ENCODE measurements around the gene PC.

DNA sequence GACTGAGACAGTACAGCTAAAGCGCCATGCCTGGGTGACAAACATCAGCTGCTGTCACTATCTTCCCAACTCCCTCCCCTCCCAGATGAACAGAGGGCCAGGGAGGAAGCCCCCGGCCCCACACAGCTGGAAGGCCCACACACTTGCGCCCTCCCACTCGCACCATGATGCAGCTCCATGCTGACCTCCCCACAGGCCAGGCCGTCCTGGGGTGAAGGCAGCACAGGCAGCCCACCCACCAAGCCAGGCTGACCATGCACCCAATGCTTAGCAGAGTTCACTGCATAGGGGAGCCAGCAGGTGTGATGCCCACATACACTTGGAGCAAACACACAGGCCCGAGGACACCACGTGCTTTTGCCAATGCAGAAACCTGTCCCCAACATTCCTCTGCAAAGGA lies 79.2 kb downstream of the PC start:
- TF ChIP-seq EZH2phosphoT487 (IDR thresholded peaks at IDR 0.05; ENCODE audit: borderline replicate concordance, low read length) (no peak), EZH2 (IDR thresholded peaks at IDR 0.05; ENCODE audit: low read length, unreplicated experiment) (no peak)
- TF ChIP-seq, protein P1, sequence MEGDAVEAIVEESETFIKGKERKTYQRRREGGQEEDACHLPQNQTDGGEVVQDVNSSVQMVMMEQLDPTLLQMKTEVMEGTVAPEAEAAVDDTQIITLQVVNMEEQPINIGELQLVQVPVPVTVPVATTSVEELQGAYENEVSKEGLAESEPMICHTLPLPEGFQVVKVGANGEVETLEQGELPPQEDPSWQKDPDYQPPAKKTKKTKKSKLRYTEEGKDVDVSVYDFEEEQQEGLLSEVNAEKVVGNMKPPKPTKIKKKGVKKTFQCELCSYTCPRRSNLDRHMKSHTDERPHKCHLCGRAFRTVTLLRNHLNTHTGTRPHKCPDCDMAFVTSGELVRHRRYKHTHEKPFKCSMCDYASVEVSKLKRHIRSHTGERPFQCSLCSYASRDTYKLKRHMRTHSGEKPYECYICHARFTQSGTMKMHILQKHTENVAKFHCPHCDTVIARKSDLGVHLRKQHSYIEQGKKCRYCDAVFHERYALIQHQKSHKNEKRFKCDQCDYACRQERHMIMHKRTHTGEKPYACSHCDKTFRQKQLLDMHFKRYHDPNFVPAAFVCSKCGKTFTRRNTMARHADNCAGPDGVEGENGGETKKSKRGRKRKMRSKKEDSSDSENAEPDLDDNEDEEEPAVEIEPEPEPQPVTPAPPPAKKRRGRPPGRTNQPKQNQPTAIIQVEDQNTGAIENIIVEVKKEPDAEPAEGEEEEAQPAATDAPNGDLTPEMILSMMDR (conservative IDR thresholded peaks at IDR 0.05; ENCODE audit: low read depth, low read length) = no peak

All from PC-3 (cell line).